HG02588 (cell line): ENCODE results near the gene SGO2.
"Not testable (repeated sequence)": the region's sequence is repeated elsewhere in the genome, so short reads cannot be mapped to it uniquely, and the experiment has no call there.

Experiments used
- ATAC-seq: cut with Tn5 transposase; IDR thresholded peaks from one replicate; pipeline ENCODE4 v1.9.1; 2021; ENCODE audit warnings: mild to moderate bottlenecking, moderate library complexity; ENCODE audit not compliant: unreplicated experiment

The SGO2 gene

GRCh38 chr2:200523604-200524003 is 2.4 kb upstream of the SGO2 start:
- no peak for ATAC-seq

GRCh38 chr2:200525066-200525465 is 941 bp upstream of the SGO2 start:
- no peak for ATAC-seq

- ATAC-seq, result no peak
These were observed 491 bp upstream of the SGO2 start for GRCh38 chr2:200525551-200525881.

- ATAC-seq, result no peak
These were observed 2.2 kb downstream of the SGO2 start for GRCh38 chr2:200528228-200528627.

GRCh38 chr2:200533754-200534153 is 7.7 kb downstream of the SGO2 start:
- no peak for ATAC-seq

- ATAC-seq, result no peak
These were observed 8.6 kb downstream of the SGO2 start for GRCh38 chr2:200534572-200534971.

GRCh38 chr2:200538139-200538538 is 12.1 kb downstream of the SGO2 start:
- ATAC-seq, result no peak

GRCh38 chr2:200540793-200541192 is 14.8 kb downstream of the SGO2 start:
- no peak for ATAC-seq

- ATAC-seq, result not testable (repeated sequence)
These were observed 40.6 kb downstream of the SGO2 start for GRCh38 chr2:200566596-200566995.

GRCh38 chr2:200567932-200568331 is 41.9 kb downstream of the SGO2 start:
- ATAC-seq, result no peak

GRCh38 chr2:200575957-200576356 is 50.0 kb downstream of the SGO2 start:
- ATAC-seq, result no peak

- no peak for ATAC-seq
These were observed 51.0 kb downstream of the SGO2 start for GRCh38 chr2:200577027-200577426.

- ATAC-seq, result peak; percentile 47
These were observed 52.8 kb downstream of the SGO2 start for GRCh38 chr2:200578778-200579177.

GRCh38 chr2:200584639-200585038 is 58.6 kb downstream of the SGO2 start:
- no peak for ATAC-seq

GRCh38 chr2:200585340-200585729 is 59.3 kb downstream of the SGO2 start:
- no peak for ATAC-seq

GRCh38 chr2:200585730-200586643 is 60.0 kb downstream of the SGO2 start, which contains the start of gene AOX1:
TSS of gene AOX1 (plus strand) at chr2:200586014. CDS start at chr2:200586109, 95 bp downstream.
- ATAC-seq, result no peak

- no peak for ATAC-seq
These were observed 60.6 kb downstream of the SGO2 start for GRCh38 chr2:200586644-200586975.

GRCh38 chr2:200587007-200587616 is 61.1 kb downstream of the SGO2 start:
- no peak for ATAC-seq

GRCh38 chr2:200588076-200588678 is 62.2 kb downstream of the SGO2 start:
- ATAC-seq, result no peak

GRCh38 chr2:200590090-200590489 is 64.1 kb downstream of the SGO2 start:
- no peak for ATAC-seq

- ATAC-seq, result no peak
These were observed 65.3 kb downstream of the SGO2 start for GRCh38 chr2:200591308-200591707.
